ENCODE measurements around the gene RNLS. TPM values are rescaled to one million over a fixed set of nuclear protein-coding genes. Genes with fewer than 3 reads are reported as not detected.

The RNLS gene
- total RNA-seq, 1 experiment from 2014 or later: 8.7 TPM

DNA sequence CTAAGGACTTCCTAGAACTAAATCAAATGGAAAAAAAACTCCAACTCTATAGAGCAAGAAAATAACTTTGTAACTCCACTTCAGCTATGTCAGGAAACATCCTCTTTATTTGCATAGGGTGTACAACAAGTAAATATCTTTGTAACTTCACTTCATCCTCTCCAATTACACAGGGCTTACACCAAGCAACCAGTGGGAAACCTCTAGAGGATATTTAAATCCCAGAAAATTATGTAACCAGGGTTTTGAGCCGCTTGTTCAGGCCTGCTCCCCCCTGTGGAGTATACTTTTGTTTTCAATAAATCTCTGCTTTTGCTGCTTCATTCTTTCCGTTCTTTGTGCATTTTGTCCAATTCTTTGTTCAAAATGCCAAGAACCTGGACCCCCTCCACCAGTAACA, 25.7 kb upstream of the RNLS start:
- ChIA-PET POLR2A (no interaction called here), CTCF (interaction anchor here (1.7 kb wide), 1 partner anchor 120 kb away, joined by 4 read pairs; no protein-coding TSS in a partner anchor)
- Mint-ChIP-seq H3K4me3 (no peak overlapping the region), H3K9me3 (no peaks in the 10 kb centered on the region), H3K27ac (no peak overlapping the region), H3K36me3 (no peaks in the 10 kb centered on the region), H3K27me3 (ENCODE audit: low read depth) (no peaks in the 10 kb centered on the region; the same call in 1 of the 2 replicates), H3K4me1 (0 out of 2 replicates have a peak, but pooled peaks cover 3% of the 10 kb centered on the region)
- TF ChIP-seq, protein P1, sequence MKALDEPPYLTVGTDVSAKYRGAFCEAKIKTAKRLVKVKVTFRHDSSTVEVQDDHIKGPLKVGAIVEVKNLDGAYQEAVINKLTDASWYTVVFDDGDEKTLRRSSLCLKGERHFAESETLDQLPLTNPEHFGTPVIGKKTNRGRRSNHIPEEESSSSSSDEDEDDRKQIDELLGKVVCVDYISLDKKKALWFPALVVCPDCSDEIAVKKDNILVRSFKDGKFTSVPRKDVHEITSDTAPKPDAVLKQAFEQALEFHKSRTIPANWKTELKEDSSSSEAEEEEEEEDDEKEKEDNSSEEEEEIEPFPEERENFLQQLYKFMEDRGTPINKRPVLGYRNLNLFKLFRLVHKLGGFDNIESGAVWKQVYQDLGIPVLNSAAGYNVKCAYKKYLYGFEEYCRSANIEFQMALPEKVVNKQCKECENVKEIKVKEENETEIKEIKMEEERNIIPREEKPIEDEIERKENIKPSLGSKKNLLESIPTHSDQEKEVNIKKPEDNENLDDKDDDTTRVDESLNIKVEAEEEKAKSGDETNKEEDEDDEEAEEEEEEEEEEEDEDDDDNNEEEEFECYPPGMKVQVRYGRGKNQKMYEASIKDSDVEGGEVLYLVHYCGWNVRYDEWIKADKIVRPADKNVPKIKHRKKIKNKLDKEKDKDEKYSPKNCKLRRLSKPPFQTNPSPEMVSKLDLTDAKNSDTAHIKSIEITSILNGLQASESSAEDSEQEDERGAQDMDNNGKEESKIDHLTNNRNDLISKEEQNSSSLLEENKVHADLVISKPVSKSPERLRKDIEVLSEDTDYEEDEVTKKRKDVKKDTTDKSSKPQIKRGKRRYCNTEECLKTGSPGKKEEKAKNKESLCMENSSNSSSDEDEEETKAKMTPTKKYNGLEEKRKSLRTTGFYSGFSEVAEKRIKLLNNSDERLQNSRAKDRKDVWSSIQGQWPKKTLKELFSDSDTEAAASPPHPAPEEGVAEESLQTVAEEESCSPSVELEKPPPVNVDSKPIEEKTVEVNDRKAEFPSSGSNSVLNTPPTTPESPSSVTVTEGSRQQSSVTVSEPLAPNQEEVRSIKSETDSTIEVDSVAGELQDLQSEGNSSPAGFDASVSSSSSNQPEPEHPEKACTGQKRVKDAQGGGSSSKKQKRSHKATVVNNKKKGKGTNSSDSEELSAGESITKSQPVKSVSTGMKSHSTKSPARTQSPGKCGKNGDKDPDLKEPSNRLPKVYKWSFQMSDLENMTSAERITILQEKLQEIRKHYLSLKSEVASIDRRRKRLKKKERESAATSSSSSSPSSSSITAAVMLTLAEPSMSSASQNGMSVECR (CRISPR knock-in tag; IDR thresholded peaks at IDR 0.05; ENCODE audit: borderline replicate concordance): no peak
- TF ChIP-seq GRHL2 (CRISPR knock-in tag; IDR thresholded peaks at IDR 0.05; ENCODE audit: insufficient replicate concordance, severe bottlenecking) (no peak), CREB1 (CRISPR knock-in tag; IDR thresholded peaks at IDR 0.05) (no peak), TEAD4 (CRISPR knock-in tag; IDR thresholded peaks at IDR 0.05) (no peak), TP53 (CRISPR knock-in tag; IDR thresholded peaks at IDR 0.05) (no peak), ATF1 (CRISPR knock-in tag; IDR thresholded peaks at IDR 0.05) (no peak), ZNF317 (CRISPR knock-in tag; IDR thresholded peaks at IDR 0.05; ENCODE audit: borderline replicate concordance, low read depth) (no peak), ESRRA (CRISPR knock-in tag; IDR thresholded peaks at IDR 0.05; ENCODE audit: borderline replicate concordance) (no peak)
- TF ChIP-seq, protein P2, sequence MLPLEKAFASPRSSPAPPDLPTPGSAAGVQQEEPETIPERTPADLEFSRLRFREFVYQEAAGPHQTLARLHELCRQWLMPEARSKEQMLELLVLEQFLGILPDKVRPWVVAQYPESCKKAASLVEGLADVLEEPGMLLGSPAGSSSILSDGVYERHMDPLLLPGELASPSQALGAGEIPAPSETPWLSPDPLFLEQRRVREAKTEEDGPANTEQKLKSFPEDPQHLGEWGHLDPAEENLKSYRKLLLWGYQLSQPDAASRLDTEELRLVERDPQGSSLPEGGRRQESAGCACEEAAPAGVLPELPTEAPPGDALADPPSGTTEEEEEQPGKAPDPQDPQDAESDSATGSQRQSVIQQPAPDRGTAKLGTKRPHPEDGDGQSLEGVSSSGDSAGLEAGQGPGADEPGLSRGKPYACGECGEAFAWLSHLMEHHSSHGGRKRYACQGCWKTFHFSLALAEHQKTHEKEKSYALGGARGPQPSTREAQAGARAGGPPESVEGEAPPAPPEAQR (CRISPR knock-in tag; IDR thresholded peaks at IDR 0.05): no peak
- TF ChIP-seq, protein P3, sequence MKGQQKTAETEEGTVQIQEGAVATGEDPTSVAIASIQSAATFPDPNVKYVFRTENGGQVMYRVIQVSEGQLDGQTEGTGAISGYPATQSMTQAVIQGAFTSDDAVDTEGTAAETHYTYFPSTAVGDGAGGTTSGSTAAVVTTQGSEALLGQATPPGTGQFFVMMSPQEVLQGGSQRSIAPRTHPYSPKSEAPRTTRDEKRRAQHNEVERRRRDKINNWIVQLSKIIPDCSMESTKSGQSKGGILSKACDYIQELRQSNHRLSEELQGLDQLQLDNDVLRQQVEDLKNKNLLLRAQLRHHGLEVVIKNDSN (CRISPR knock-in tag; IDR thresholded peaks at IDR 0.05): no peak
- TF ChIP-seq, protein P4, sequence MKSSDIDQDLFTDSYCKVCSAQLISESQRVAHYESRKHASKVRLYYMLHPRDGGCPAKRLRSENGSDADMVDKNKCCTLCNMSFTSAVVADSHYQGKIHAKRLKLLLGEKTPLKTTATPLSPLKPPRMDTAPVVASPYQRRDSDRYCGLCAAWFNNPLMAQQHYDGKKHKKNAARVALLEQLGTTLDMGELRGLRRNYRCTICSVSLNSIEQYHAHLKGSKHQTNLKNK (CRISPR knock-in tag; IDR thresholded peaks at IDR 0.05): no peak
- ATAC-seq: no peak
- DNase-seq (ENCODE audit: low spot score): no peak

DNA sequence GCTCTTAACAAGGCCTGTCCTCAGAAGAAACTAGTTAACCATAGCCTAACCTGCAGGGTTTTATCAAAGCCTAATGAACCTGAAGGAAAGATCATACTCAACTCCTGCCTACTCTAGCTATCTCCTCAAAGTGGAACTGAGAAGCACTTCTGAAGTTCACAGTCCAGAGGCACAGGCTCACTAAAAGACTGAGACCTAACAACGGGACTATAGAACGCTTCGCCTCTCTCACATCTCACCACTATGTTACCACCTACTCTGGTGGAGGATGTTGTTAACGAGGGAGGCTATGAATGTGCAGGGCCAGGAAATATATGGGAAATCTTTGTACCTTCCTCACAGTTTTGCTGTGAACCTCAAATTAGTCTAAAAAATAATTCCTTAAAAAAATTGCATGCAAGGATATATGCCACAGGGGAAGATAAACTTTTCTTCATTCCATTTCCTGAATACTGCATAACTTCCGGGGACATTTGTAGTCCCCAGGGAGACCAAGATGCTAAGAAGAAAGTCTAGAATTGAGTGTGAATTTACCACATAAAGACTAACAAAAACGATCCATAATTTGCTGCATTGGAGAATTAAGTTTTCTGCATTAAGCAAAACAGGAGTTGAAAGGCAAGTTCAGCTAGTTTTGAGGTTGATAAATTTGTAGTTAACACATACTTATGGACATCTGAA, 25.1 kb upstream of the RNLS start:
- ATAC-seq: no peak
- DNase-seq (ENCODE audit: low spot score): no peak
- H3K27ac Mint-ChIP-seq: no peak overlapping the region
- ChIA-PET POLR2A (no interaction called here), CTCF (interaction anchor here (1.7 kb wide), 1 partner anchor 120 kb away, joined by 4 read pairs; no protein-coding TSS in a partner anchor)
- no peak overlapping the region for H3K4me3 Mint-ChIP-seq
- no peaks in the 10 kb centered on the region for H3K36me3 Mint-ChIP-seq
- TF ChIP-seq JAZF1 (CRISPR knock-in tag; IDR thresholded peaks at IDR 0.05): no peak
- TF ChIP-seq FOXJ3 (CRISPR knock-in tag; IDR thresholded peaks at IDR 0.05; ENCODE audit: borderline replicate concordance): no peak
- no peaks in the 10 kb centered on the region; the same call in 1 of the 2 replicates for H3K27me3 Mint-ChIP-seq (ENCODE audit: low read depth)
- H3K9me3 Mint-ChIP-seq: no peaks in the 10 kb centered on the region
- 0 out of 2 replicates have a peak, but pooled peaks cover 3% of the 10 kb centered on the region for H3K4me1 Mint-ChIP-seq

DNA sequence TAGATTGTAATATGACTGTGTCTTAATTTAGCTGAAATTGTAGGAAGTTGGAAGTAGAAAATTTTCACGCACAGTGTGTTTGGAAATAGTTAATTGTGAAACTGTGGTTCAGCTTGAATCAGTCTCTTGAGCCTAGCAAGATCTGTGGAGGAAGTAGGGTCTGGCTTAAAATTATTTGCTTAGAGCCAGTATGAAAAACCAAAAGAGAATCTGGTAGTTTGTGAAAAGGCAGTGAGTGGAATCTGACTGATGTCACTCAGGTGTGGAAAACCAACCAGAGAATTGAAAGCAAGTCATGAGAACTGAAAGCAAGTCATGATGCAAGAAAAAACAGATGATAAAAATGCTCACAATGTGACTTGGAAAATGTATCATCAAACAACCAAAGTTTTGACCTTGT, 14.9 kb upstream of the RNLS start:
- no peak for DNase-seq (ENCODE audit: low spot score)
- no peaks in the 10 kb centered on the region for H3K4me1 Mint-ChIP-seq
- ATAC-seq: no peak
- POLR2A ChIA-PET: no interaction called here
- no peaks in the 10 kb centered on the region for H3K36me3 Mint-ChIP-seq
- CTCF ChIA-PET: interaction anchor here (1.6 kb wide), 1 partner anchor 15 kb away, joined by 5 read pairs; the partner anchor contains the start of gene RNLS
- H3K9me3 Mint-ChIP-seq: peaks cover 8% of the 10 kb centered on the region
- no peak overlapping the region for H3K27ac Mint-ChIP-seq
- H3K4me3 Mint-ChIP-seq: no peak overlapping the region
- H3K27me3 Mint-ChIP-seq (ENCODE audit: low read depth): peaks cover 14% of the 10 kb centered on the region
- TF ChIP-seq, protein P5, sequence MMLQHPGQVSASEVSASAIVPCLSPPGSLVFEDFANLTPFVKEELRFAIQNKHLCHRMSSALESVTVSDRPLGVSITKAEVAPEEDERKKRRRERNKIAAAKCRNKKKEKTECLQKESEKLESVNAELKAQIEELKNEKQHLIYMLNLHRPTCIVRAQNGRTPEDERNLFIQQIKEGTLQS (CRISPR knock-in tag; conservative IDR thresholded peaks at IDR 0.05): no peak
- no peak for TF ChIP-seq FOXJ3 (CRISPR knock-in tag; IDR thresholded peaks at IDR 0.05; ENCODE audit: borderline replicate concordance)
- TF ChIP-seq GRHL2 (CRISPR knock-in tag; IDR thresholded peaks at IDR 0.05; ENCODE audit: insufficient replicate concordance, severe bottlenecking): no peak
- no peak for TF ChIP-seq ZBTB21 (CRISPR knock-in tag; IDR thresholded peaks at IDR 0.05; ENCODE audit: borderline replicate concordance)
- TF ChIP-seq JAZF1 (CRISPR knock-in tag; IDR thresholded peaks at IDR 0.05): no peak
- TF ChIP-seq CREM (CRISPR knock-in tag; IDR thresholded peaks at IDR 0.05): no peak
- TF ChIP-seq, protein P6, sequence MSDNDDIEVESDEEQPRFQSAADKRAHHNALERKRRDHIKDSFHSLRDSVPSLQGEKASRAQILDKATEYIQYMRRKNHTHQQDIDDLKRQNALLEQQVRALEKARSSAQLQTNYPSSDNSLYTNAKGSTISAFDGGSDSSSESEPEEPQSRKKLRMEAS (CRISPR knock-in tag; IDR thresholded peaks at IDR 0.05): no peak
- TF ChIP-seq ZNF263 (CRISPR knock-in tag; IDR thresholded peaks at IDR 0.05; ENCODE audit: low read depth): no peak
- no peak for TF ChIP-seq ZNF423 (CRISPR knock-in tag; IDR thresholded peaks at IDR 0.05)
- TF ChIP-seq NR1H2 (CRISPR knock-in tag; IDR thresholded peaks at IDR 0.05): no peak
- no peak for TF ChIP-seq SP1 (CRISPR knock-in tag; conservative IDR thresholded peaks at IDR 0.05)

All from WTC11 (cell line).